Left cardiac atrium (tissue), 4 donors: ENCODE results near the gene CLMN. TPM values are rescaled to one million over a fixed set of nuclear protein-coding genes. Genes with fewer than 3 reads are reported as not detected.

Experiments
- ATAC-seq, 2 donors: fragments of 200-7000 bp; cut with Tn5 transposase; one replicate each; pipeline ENCODE4 v1.9.1; 2020; ENCODE audit warnings: mild to moderate bottlenecking in 2 of 2, moderate library complexity in 2 of 2
- DNase-seq: peaks from one replicate; pipeline ENCODE4 v3.0.0-alpha.2; 2020
- intact Hi-C, 2 donors: fragments of 100-400 bp; cut with DNase I; formaldehyde crosslinking; loops; one replicate each; pipeline versions ENCODE4 v1.14.1 to v1.15.1; 2022 to 2023
- total RNA-seq, 2 donors: library from RNA; stranded (reverse); fragmentation: NEBNext Ultra II Directional; extraction: Animal tissue kit (Norgen Biotek cat#: 25700); gene quantifications; one replicate each; pipeline ENCODE4 v1.2.1, GENCODE V29; 2021
- donor health status: DM: no; HTN: yes; CAD: no.
- donor health status: DM: no; HTN: yes; CAD: no; lungs with severe emphysema.
- donor health status: DM: yes; HTN: yes; CAD: no.
- donor health status: Dilated cardiomyopathy.

Gene CLMN
- total RNA-seq, 2 donors from 2014 or later = 11.1 to 13.2 TPM

DNA sequence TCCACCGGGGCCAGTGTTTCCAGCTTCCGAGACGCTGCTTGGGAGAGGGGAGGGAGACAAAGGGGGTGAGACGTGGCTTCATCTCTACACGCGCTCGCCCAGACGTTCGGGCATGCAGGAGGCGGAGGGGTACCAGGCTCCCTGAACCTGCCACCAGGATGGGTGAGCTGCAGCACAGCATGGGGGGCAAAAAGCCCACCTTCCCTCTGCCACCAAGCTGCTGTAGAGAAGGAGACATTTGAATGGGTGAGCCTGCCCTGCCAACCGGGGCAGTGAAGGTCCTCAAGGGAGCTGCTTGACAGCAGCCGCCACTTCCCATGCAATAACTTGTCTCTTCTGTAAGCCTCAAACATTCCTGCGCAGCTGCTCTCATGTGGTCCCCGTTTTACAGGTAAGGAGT, 83.9 kb downstream of the CLMN start:
- ATAC-seq (no peak), DNase-seq (no peak)
- intact Hi-C loops = no loop called here

DNA sequence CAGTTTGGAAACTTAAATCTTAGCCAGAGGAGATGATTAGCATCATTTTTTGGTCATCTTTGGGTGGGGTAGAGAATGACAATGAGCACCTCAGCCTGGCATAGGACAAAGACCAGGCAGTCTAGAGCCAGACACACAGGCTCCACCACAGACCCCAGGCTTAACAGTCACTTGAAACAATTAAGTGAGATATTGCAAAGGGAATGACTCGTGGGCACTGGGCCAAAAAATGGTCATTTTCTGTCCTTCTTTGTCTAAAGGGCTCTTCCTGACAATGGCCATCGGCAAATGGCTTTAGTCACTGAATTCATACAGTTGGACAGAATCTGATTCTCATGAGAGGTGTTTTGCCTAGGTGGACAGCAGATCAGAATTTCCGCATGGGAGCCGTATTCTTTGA, 84.4 kb downstream of the CLMN start:
- DNase-seq (no peak), ATAC-seq (no peak)
- intact Hi-C loops = no loop called here

DNA sequence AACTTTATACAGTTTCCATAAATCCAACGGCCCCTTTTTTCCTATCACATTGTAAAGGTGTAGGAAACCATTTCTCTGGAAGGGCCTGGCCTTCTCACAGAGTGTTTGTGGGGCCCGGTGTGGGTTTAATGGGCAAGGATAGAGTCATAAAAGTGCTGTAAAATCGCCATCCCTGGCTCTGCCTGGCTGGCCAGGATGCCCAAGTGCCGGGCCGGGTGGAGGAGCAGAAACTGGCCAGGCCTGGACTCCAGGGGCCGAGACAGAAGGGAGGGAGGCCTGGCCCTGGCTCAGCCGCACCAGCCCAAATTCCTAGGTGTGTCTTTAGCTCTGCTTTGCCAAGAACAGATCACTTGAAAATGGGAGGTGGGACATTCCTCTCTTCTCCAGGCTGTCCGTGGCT, 85.3 kb downstream of the CLMN start:
- ATAC-seq (peak in 1 of 2 donors; percentile 13), DNase-seq (no peak)

DNA sequence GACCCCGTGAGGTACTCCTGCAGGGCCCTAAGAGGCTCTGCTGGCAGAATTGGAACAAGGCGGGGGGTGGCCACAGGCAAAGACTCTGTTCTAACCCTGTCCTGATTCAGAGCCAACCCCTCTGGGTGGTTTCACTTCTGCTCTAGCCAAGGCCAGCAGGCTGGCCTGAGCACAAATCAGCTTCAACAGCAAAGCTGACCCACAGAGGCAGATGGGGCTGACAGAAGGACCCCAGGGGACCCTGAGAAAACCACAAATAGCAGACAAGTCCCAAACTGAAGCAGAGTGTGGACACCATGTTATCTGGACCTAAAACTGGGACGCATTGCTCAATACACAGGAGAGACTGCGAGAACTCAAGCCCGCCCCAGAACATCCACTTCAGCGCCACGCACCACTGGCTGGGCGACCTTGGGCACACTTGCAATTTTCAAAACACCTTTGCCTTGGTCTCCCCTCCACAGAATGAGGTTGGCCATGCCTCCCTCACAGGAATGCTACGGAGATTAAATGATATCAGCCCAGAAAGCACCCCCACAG, 85.9 kb downstream of the CLMN start:
- ATAC-seq (peak; percentile 71 to 79), DNase-seq (peak; percentile 55)
- intact Hi-C loops = no loop called here

More for the DNA sequence above, 85.3 kb downstream of the CLMN start:
- intact Hi-C loops = no loop called here

DNA sequence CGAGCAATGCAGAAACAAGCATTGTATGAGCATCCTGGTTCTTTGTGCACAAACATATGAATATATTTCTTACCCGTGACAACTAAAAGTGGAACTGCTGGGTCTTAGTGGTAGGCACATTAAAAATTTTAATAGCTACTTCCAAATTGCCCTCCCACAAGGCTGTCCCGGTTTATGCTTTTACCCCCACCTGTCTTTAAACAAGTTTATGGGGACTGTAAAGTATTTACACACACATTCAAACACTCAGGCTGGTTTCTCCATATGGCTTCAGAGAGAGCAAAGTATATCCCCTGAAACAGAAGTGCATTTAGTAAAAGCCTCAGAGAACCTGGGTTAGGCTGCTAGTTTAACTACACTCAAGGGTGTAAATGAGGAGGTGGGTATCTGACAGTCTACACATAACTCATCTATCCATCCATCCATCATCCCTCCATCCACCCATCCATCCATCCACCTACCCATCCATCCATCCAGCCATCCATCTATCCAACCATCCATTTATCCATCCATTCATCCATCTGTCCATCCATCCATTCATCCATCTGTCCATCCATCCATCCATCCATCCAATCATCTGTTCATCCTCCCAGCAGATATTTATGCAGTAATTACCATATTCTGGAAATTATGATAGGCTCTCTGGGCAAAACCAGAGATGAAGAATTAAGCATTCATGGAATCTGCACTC, 86.7 kb downstream of the CLMN start:
- DNase-seq (no peak), ATAC-seq (no peak)
- intact Hi-C loops = no loop called here

DNA sequence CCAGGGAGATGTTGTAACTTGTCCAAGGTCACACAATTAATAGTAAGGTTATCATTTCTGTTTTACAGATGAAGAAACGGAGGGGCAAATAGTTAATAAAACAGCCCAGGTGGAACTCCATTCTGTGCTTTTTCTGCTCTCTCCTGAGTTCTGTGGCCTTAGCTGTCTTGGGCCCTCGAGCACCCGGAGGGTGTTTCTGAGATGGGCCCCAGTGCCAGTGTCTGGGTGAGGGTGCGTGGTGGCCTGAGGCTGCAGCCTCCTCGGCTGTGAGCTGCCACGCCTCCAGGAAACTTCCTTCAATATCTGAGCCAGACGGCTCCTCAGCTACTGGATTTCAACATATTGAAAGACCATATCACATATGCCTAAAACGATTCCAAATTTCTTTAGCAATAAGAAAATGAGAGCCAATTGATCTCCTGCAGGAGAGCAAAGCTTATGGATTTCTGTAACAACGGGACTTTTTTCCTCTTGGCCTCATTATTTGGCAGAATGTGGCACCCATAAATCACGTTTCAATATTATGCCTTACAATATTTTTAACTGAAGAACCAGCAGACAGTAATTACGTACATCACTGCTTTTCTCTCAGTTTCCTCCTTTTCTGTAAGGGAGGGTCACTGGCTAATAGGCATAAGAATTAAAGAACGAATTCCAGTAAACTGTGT, 87.6 kb downstream of the CLMN start:
- ATAC-seq (no peak), DNase-seq (no peak)
- intact Hi-C loops = no loop called here

DNA sequence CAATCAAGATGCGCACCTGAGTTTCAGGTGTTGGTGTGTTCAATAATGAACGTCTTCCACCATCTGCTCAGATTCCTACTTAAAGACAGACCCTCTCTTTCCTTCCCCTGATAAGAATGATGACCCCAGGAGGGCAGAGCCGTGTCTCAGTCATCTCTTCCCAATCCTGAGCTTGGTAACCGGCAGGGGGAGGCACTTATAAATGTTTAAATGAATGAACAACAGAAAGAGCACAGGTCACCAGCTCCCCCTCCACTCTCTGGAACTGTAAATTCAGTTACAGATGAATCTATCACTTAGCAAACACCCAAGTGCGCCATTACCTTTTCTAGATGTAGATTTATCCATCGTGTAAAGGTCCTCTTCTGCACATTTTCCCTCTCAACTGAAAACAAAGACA, 90.0 kb downstream of the CLMN start:
- DNase-seq = no peak
- intact Hi-C loops = no loop called here
- no peak for ATAC-seq

DNA sequence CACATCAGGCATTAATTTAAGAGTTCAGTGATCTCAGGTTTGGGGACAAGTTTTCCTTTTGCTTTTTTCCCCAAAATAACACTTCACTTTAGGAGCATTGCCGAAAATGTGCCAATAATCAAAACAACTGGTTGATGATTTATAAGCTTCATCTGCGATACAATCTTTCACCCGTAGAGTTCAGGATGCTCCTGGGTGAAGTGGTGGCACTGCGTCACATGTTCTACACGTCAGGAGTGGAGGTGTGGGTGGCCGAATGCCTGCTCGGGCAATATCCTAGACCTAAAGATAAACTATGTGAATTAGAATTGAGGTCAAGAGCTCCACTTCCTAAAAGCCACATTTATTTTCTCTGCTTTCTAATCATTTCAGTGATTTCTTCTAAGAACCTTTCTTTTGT, 91.5 kb downstream of the CLMN start:
- intact Hi-C loops = no loop called here
- DNase-seq (no peak), ATAC-seq (no peak)

DNA sequence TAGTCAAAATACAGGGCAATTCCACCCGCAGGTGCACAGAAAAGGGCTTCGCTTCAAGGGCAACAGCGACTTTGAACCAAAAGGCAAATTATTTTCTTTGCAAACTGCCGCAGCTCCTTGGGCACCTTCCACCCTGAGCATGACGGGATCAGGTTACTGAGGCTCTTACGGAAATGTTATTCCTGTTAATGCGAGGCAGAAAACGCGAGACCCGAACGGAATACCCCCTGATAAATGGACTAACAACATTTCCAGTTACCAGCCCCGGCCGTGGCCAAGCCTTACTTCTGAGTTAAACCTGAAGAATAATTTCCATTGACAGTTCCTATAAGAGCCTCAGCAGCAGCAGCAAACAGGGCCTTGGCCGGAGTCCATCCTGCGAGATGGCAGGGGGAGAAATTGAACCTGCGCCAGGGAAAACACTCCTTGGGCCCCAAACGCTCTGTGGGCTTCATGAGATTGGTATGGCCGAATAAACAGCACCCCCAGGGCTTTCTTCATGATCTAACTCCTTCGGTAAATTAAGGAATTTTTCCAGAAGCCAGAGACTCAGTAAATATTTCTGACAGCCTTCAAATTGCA, 92.3 kb downstream of the CLMN start:
- ATAC-seq = no peak
- intact Hi-C loops = no loop called here
- DNase-seq = peak; percentile 39

DNA sequence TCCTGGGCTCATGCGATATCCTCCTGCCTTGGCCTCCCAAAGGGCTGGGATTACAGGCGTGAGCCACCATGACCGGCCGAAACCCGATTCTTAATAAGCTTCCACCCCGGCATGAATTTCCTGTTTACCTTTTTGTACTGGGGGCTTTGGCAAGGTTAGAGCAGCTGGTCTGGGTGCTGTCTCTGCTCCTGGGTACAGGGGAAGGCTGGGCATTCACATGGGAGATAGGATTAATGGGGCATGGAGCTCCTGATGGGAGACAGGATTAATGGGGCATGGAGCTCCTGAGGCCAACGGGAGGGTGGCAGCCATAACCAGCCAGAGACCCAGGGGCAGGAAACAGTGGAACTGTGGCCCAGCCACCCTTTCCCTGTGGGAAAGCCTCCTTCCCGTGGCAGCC, 92.9 kb downstream of the CLMN start:
- intact Hi-C loops = no loop called here
- ATAC-seq (no peak), DNase-seq (no peak)

DNA sequence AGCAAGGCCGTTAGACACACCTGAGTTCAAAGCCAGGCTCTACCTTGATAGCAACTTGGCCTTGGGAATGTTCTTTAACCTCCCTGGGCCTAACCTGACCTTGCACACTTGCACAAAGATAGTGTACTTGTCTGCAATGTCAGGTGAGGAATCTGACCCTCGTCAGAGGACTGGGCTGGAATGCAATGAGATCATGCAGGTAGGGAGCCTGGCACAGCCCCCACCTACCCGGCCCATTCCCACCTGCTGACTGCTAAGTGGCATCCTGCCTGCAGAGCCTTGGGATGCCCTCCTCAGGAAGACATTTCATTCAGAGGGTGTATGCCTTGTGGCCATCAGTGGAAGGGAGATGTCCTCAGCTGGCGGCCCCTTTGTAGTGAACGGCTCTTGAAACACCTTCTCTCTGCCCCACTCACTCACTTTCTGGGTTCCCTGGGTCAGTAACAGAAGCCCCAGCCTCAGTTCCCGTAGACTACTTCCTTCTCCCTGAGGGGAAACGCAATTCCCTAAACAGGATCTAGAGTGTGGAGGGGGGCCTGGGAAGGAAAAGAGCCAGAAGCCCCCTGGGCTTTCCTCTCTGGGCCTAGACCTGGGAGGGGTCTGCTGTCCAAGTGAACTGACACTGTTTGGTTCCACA, 94.3 kb downstream of the CLMN start:
- ATAC-seq (no peak), DNase-seq (no peak)
- intact Hi-C loops = no loop called here

DNA sequence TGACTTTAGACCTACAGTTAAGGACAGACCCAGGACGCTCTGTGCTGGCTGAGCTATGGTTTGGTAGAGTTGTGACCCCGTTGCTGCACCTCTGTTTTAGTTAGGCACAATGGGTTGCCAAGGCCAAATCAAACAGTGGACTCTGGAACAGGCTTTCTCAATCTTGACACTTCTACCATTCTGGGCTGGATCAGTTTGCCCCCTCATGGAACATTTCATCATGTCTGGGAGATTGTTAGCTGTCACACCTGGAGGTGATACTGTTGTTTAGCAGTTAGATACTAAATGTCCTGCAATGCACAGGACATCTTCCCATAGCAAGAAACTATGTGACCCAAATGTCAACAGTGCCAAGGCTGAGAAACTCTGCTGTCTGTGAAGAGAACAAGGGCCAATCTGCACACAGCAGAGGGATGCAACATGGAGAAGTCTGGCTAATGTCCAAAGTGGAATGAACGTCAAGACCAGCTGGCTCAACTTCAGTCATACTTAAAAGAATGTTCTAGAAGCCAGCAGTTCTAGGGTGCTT, 96.8 kb downstream of the CLMN start:
- intact Hi-C loops = no loop called here
- DNase-seq = no peak
- peak; percentile 51 to 76 for ATAC-seq

DNA sequence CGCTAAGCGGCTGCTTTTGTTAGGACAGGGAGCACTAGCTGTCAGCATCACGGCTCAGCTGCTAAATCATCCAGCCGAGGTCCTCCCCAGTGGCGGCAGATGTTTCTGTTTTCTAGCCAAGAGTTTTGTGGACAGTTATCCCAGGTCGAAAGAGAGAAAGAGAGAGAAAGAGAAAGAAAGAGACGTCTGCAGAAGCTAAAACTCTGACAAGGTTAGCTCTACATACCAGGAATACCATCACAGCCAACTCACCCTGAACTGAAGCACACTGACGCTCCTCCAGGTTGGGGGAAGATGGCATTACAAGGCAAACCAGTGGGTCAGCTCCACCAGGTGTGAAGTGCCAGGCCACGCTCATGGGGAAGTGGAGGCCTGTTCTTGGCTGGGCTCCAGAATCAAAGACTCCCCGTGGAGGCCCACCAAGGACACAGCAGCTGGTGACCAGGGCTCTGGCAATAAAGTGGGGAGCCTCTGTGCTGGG, 97.5 kb downstream of the CLMN start:
- peak in 1 of 2 donors; percentile 50 for ATAC-seq
- intact Hi-C loops = no loop called here
- DNase-seq = no peak

DNA sequence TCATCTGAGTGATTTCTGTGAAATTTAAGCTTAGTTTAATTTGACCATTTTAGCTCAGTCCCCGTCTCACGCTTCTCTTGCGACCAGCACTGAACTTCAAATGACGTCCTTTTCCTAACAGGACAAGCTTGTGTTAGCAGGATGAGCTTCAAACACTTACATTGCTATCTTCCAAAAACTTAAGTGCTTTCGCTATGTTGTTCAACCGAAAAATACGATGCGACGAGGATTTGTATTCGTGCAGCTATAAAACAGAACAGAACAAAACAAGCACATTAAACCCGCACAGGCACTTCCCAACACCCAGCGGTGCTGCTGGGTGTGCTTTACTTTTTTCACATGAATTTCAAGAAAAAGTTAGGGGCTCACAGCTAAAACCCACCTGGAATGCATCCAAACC, 98.2 kb downstream of the CLMN start:
- ATAC-seq (no peak), DNase-seq (no peak)
- intact Hi-C loops = no loop called here

DNA sequence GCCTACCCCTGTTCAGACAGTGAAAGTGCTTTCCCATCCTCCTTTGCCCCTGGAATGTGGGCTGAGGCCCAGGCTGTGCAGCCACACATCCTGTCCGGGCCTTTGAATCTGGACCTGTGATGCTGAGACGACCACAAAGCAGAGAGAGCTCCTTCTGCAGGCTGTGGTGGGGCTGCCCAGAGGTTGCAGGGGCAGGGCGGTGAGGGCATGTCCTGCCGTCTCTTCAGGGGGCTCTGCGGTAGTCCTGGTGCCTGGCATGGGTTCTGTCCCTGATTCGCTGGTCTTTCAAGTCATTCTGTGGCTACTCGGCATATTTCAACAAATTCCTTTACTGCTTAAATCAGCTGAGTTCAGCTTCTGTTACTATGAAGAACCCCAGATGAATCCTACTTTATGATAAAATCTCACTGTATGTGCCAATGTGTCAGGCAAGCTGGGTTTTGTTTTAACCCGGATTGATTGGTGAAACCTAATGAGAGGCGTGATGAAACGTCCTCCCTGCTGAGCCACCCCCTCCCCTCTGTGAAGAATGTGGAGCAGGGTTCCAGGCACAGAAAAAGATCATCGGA, 99.0 kb downstream of the CLMN start:
- DNase-seq (no peak), ATAC-seq (peak in 1 of 2 donors; percentile 35)
- intact Hi-C loops = no loop called here

DNA sequence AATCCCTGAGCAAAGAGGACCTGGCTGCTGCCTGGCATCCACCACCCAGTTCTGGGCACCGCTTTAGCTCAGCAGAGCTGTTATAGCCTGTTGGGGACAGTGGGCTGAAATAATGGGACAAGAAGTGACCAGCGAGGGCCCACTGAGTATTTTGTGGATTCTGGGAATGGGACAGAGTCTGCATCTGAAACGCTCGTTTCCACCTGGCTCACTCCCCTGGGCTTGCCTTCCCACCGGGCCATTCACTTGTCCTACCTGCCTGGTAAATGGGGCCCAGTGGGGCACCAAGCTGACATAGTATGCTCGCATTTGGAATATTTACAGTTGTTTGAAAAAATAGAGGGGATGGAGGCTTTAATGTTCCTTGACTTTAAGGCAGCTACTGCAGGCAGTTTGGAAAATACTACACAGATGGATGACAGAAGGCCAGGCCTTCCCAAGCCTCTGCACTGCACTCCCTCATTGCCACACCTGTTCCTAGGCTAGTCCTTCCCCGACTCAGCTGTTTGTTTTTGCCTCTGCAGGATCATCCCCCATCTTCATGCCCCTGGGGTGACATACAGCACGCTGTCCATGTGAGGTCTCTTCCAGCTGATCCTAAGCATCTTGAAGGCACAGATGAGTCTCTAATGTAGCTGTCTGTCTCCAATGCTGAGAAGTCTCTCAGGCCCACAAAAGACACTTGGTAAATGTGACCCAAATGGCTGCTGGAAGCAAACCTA, 101.1 kb downstream of the CLMN start:
- intact Hi-C loops = no loop called here
- ATAC-seq = no peak

DNA sequence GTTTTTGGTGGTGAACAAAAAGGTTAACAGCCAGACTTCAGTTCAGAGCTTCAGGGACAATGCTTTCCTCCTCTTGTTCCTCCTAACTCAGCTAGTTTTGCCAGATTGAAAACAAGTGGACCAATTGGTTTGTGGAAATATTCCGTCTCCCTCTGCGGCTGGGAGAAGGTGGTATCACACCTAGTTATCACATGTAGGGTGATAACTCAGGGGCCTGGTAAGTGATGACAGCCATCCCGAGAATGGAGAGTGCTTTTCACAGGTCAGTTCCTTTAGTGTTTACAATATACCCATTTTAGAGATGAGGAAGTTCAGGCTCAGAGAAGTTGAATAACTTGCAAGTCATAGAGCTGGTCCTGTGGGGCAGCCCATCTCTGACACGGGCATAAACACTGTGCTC, 101.7 kb downstream of the CLMN start:
- no peak for ATAC-seq
- DNase-seq = no peak
- intact Hi-C loops = no loop called here

More for the DNA sequence above, 101.1 kb downstream of the CLMN start:
- DNase-seq = no peak

DNA sequence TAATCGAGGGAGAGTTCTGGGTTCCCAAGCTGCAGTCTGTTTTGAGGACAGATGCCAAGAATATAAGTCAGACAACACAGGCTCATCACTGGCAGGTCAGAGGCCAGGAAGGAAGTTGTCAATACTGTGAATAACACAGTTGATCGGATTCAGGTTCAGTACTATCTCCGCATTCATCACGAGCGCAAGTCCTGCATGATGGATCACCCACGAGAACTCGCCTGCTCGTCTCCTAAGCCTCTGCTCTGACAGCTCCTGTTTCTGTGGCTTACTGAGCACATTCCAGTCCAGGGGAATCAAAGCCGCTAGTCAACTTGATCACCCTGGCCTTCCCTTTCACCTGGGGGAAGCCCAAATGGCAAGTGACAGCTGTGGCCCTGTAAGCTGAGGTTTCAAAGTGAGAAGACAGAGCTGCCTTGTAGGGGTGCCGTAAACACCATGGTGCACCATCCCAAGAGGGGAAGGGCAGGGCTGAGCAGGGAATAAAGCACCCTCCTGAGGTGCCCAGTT, 102.3 kb downstream of the CLMN start:
- intact Hi-C loops = no loop called here
- ATAC-seq = no peak
- DNase-seq = no peak
